C4-2B (cell line): Measurements from ENCODE around the gene EXOC6B.
"Not testable (repeated sequence)": the region's sequence is repeated elsewhere in the genome, so short reads cannot be mapped to it uniquely, and the experiment has no call there.

ENCODE experiments used
- H3K27ac ChIP-seq: fragments of 450-650 bp; 2 replicates; pipeline ENCODE4 v1.5.1; 2017
- ZFX ChIP-seq: fragments of 450-650 bp; IDR thresholded peaks from 2 replicates; pipeline ENCODE4 v1.6.1; 2017
- TF ChIP-seq, protein P1 (sequence below): fragments of 450-650 bp; conservative IDR thresholded peaks from 2 replicates; pipeline ENCODE4 v1.5.1; 2017; ENCODE audit warnings: mild to moderate bottlenecking

Gene EXOC6B

DNA sequence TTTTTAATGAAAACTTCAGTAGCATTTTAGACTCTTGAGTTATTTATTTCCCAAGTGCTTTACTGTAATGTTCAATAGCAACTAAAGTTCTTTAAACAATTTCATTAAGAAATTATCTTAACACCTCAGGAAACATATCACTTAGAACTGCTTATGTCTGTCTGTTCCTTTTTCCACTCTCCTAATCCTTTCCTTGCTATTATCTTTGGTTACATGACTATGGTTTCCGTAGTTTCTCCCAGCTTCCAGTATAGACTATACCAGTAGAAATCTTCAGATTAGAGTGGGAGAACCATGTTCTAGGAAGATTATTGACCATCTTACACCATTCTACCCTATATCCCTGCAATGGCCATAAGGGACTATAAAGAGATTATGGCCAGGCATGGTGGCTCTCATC lies 280.0 kb downstream of the EXOC6B start:
- no peak overlapping the region for H3K27ac ChIP-seq
- TF ChIP-seq, protein P1, sequence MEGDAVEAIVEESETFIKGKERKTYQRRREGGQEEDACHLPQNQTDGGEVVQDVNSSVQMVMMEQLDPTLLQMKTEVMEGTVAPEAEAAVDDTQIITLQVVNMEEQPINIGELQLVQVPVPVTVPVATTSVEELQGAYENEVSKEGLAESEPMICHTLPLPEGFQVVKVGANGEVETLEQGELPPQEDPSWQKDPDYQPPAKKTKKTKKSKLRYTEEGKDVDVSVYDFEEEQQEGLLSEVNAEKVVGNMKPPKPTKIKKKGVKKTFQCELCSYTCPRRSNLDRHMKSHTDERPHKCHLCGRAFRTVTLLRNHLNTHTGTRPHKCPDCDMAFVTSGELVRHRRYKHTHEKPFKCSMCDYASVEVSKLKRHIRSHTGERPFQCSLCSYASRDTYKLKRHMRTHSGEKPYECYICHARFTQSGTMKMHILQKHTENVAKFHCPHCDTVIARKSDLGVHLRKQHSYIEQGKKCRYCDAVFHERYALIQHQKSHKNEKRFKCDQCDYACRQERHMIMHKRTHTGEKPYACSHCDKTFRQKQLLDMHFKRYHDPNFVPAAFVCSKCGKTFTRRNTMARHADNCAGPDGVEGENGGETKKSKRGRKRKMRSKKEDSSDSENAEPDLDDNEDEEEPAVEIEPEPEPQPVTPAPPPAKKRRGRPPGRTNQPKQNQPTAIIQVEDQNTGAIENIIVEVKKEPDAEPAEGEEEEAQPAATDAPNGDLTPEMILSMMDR = no peak

DNA sequence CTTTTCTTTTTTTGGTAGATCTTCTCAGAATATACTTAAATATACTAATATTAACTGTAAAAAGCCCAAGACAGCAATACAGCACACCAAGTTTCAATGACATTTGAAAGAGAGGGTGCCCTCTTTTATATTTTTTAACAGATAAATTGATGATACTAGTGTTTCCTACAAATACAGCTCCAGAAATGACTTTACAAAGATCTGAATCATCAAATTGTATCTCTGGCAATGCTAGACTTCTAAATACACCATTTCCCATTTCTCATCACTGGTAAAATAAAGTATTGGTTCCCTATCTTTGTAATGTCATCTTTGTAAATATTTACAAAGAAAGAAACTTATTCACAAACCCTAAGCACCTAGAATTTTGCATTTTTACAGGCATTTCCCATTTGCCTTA lies 281.3 kb downstream of the EXOC6B start:
- no peak for TF ChIP-seq ZFX
- TF ChIP-seq, protein P1 = no peak
- no peak overlapping the region for H3K27ac ChIP-seq

DNA sequence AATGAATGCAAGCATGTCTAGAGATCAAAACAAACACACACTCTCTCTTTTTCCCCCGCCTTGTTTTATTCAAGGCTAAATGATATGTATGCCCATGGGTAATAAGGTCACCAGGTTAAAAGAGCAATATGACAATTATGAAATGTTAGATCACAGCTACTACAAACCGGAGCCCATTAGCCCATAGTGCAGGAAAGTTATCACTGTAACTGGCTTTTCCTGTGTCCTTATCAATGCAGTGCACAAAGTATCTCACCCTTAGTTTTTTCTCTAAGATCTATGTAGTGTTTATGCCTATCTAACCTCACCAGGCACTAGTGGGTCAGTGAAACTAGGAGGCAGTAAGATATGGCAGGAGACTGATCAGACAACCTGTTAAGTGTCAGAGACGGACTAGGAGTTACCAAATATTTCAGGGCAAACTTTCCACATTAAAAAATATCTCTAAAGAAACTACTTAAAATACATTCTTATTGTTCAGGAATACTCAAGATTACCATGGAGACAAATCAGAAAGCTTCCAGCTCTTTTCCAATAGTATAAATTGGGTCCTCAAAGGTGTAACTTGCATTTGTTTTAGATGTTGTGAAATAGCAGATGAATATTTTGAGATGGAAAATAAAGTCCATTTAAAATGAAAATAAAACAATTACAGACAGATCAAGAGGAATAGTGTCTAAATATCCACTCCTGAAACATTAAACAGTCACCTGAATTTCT lies 282.2 kb downstream of the EXOC6B start:
- no peak overlapping the region for H3K27ac ChIP-seq
- TF ChIP-seq ZFX = no peak

DNA sequence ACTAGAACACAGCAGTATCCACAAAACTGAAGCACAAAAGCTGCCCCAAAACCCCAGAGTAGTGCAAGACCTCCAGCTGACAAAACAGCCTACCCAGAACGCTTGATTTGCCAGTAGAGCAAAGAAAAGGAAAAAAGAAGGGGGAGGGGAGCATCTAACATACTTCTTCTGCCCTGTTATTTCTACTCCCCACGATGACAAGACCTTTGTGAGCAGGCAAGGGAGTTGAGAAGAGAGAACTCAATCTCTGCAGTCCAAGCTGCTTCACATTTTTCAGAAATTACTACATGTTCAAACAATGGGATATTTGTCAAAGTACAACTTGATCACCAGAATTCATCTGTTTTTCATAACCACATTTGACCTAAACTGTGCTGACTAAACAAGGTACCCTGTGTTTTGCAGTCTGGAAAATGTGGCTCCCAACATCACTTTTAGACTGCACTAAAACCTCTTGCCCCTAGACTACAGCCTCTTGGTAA lies 286.7 kb downstream of the EXOC6B start:
- no peak overlapping the region for H3K27ac ChIP-seq
- no peak for TF ChIP-seq ZFX
- TF ChIP-seq, protein P1 = no peak

DNA sequence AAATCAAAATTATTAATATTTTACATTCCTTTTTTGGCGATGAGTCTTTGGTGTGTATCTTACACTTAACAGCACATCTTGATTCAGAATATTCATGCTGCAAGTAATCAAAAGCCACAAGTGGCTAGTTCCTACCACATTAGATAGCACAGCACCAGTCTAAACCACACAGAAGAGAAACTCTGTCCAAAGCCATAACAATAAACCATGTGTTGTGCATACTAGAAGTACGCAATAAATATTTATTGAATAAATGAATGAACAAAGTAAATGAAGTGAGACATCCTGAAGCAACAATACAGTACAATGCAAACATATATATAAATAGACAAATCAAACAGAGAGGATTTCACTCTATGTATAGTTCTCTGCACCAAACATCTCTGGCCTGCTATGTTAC lies 287.3 kb downstream of the EXOC6B start:
- H3K27ac ChIP-seq = no peak overlapping the region
- TF ChIP-seq, protein P1 = no peak
- TF ChIP-seq ZFX = no peak

DNA sequence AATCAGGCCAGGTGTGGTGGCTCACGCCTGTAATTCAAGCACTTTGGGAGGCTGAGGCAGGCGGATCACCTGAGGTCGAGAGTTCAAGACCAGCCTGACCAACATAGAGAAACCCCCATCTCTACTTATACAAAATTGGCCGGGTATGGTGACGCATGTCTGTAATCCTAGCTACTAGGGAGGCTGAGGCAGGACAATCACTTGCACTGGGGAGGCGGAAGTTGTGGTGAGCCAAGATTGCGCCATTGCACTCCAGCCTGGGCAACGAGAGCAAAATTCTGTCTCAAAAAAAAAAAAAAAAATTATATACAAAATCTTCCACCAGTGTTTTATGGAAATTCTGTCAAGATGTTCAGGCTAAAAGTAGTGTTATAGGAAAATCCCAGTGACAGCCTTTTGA lies 290.2 kb downstream of the EXOC6B start:
- H3K27ac ChIP-seq = not testable (repeated sequence)

DNA sequence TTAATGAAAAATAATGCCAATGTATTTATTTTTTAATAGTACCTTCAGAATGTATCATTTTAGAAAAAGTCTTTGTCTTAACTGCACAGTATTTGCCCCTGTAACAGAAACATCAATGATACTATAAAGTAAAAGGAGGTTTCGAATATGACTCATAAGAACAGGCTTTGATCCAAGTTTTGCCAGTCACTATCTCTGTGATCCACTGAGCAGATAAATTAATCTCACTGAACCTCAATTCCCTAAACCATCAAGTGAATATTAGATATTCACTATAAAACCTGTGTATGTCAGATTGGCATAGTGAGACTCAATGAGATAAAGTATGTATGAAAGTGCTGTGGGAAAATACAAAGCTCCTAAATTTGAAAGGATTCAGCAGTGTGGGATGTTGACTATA lies 292.1 kb downstream of the EXOC6B start:
- no peak for TF ChIP-seq ZFX
- TF ChIP-seq, protein P1 = no peak
- no peak overlapping the region for H3K27ac ChIP-seq

DNA sequence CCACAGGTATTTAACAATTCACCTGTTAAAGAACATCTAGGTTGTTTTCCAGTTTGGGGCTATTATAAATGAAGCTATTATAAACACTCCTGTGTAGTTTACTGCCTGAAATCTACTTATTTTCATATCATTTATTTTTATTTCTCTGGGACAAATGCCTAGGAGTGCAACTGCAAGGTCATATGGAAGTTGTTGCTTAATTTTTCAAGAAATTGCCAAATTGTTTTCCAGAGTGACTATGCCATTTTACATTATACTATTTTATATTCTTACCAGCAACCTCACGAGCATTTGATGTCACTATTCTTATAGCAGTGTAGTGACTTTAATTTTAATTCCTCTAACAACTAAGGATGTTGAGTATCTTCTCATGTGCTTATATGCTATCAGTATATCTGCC lies 298.4 kb downstream of the EXOC6B start:
- TF ChIP-seq, protein P1 = no peak
- TF ChIP-seq ZFX = no peak
- no peak overlapping the region for H3K27ac ChIP-seq
